HG03432 (cell line): ENCODE data around the gene FOSB.

Experiments
- ATAC-seq: cut with Tn5 transposase; IDR thresholded peaks from one replicate; pipeline ENCODE4 v1.9.1; 2021; ENCODE audit warnings: mild to moderate bottlenecking, moderate library complexity; ENCODE audit not compliant: unreplicated experiment

FOSB gene

DNA sequence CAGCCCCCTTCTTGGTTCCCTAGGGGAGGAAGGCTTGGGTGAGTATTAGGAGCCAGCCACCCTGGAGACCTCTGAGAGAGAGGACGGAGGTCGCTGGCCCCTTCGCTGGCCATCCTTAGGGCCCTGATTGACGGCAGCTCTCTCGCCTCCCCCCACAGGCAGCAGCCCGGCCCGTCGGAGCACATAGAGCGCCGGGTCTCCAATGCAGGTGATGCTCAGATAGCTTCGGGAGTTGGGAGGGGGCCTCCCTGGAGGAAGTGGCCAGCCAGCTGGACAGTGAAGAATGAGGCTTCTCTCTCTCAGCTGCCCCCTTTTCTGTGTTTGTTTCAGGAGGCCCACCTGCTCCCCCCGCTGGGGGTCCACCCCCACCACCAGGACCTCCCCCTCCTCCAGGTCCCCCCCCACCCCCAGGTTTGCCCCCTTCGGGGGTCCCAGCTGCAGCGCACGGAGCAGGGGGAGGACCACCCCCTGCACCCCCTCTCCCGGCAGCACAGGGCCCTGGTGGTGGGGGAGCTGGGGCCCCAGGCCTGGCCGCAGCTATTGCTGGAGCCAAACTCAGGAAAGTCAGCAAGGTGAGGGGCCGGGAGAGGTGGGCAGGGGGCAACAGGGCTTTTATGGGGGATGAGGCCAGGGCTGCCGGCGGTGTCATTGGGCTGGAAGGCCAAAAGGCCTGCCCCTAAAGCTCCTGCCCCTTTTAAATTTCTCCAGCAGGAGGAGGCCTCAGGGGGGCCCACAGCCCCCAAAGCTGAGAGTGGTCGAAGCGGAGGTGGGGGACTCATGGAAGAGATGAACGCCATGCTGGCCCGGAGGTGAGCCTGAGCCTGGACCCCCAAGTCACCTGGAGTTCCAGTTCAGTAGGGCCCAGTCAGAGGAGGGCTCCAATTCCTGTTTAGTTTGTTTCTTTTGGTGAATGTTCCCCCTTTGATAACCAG, 54.5 kb downstream of the FOSB start:
- no peak for ATAC-seq

- ATAC-seq, result peak; percentile 78
Observed at GRCh38 chr19:45523642-45524256, 56.0 kb downstream of the FOSB start.

DNA sequence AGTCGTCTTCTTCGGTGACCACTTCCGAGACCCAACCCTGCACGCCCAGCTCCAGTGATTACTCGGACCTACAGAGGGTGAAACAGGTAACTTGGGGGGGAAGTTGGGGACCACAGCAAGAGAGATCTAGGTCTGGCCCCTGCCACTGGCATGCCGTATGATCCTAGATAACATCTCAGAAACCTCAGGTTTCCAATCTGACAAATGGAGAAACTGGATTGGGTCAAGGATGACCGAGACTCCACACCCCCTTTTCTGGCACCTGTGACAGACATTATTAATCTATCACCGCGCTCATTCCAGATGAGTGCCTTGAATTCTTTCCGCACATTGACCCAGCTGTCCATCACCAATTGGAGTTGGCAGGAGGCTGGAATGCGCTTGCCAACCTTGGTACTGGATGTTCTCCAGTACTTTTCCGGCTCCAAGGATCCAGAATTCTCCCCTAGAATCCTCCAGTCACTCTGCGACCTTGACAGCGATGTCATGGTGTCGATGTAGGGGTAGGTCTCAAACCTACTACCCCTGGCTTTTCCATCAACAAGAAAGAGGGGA, 56.9 kb downstream of the FOSB start:
- no peak for ATAC-seq
